ENCODE data around the gene CARMIL3.

GRCh38 chr14:24117179-24117578 lies 65.4 kb downstream of the CARMIL3 start:
- TF ChIP-seq CTCF (conservative IDR thresholded peaks at IDR 0.05; ENCODE audit: low read length): no peak
- TF ChIP-seq EZH2phosphoT487 (IDR thresholded peaks at IDR 0.05; ENCODE audit: borderline replicate concordance): no peak
